ENCODE measurements around the gene CHERP. TPM values are rescaled to one million over a fixed set of nuclear protein-coding genes. Genes with fewer than 3 reads are reported as not detected.
"Not testable (repeated sequence)": the region's sequence is repeated elsewhere in the genome, so short reads cannot be mapped to it uniquely, and the experiment has no call there.

Gene CHERP
- total and polyA plus RNA-seq, 4 experiments from 2014 or later: 5.3 to 73.5 (median 48.7) TPM

DNA sequence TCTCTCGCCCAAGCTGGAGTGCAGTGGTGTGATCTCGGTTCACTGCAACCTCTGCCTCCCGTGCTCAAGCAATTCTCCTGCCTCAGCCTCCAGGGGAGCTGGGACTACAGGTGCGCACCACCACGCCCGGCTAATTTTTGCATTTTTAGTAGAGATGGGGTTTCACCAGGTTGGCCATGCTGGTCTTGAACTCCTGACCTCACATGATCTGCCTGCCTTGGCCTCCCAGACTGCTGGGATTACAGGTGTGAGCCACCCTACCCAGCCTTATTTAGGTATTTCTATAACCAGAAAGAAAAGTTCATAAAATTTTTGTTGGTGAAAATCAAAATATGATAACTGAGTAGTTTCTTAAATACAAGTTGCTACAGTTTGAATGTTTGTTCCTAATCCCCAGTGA lies 1.5 kb upstream of the CHERP start:
- H3K36me3 Mint-ChIP-seq: peaks cover 14% of the 10 kb centered on the region in 2 donors
- H3K4me3 ChIP-seq (ENCODE audit: low read length in 2 of 2); H3K9me3 ChIP-seq (ENCODE audit: control insufficient read depth in 1 of 2, low read length in 2 of 2); H3K27me3 Mint-ChIP-seq; DNase-seq; H3K9me3 Mint-ChIP-seq; H3K36me3 ChIP-seq (ENCODE audit: insufficient read depth, low read length); H3K27me3 ChIP-seq (ENCODE audit: insufficient read depth, low read length): not testable (repeated sequence)
- ChIA-PET POLR2A (ENCODE audit: partially characterized antibody) (interaction anchor here (0.7 to 2.5 kb wide), 7 partner anchors 19 to 117 kb away, joined by 3 to 20 read pairs (median 6); partner anchors contain the start of genes MED26, SMIM7 and TMEM38A), CTCF (ENCODE audit: partially characterized antibody) (interaction anchor here (0.6 to 1.4 kb wide), 3 partner anchors 16 to 228 kb away, joined by 3 to 4 read pairs (median 3); no protein-coding TSS in a partner anchor)
- peak overlapping the region; percentile 19 to 95 (median 91) for H3K27ac Mint-ChIP-seq
- Histone ChIP-seq H3K4me1 (ENCODE audit: insufficient read depth, low read length) (peaks cover 52% of the 10 kb centered on the region), H3K27ac (ENCODE audit: low read depth, low read length) (peak overlapping the region; percentile 77)
- H3K4me3 Mint-ChIP-seq: peak overlapping the region; percentile 89 to 97 (median 92)
- peaks cover 27 to 53% (median 39%) of the 10 kb centered on the region in 4 donors for H3K4me1 Mint-ChIP-seq
- intact Hi-C loops (cut with micrococcal nuclease): loop anchor here (5.0 kb wide), 1 partner anchor 71 kb away; the partner anchor contains the start of gene EPS15L1

DNA sequence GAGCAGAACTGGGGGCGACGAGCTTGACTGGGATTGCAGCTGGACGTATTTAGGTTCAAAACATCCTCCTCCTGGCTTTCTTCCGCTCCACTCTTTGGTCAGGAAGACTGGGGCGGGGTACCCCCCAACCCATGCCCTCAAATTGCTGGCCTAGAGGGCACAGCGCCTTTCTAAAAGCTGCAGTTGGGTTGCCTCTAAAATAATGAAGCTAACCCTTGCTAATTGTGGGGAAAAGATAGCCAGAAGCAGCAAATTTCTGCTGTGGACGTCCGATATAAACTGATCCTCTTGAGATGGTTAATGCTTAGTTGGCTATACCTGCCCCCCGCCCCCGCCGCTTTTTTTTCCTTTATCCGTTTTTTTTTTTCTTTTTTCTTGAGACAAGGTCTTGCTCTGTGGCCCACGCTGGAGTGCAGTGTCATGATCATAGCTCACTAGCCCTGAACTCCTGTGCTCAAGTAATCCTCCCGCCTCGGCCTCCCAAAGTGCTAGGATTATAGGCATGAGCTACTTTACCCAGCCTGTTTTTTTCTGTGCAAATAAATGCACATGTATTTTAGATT lies 754 bp upstream of the CHERP start:
- Histone ChIP-seq H3K36me3 (ENCODE audit: insufficient read depth, low read length) (peaks cover 2% of the 10 kb centered on the region), H3K27ac (ENCODE audit: low read depth, low read length) (peak overlapping the region; percentile 77), H3K9me3 (ENCODE audit: control insufficient read depth in 1 of 2, low read length in 2 of 2) (no peaks in the 10 kb centered on the region), H3K4me3 (ENCODE audit: low read length in 2 of 2) (peak overlapping the region; percentile 91 to 96), H3K4me1 (ENCODE audit: insufficient read depth, low read length) (peaks cover 56% of the 10 kb centered on the region), H3K27me3 (ENCODE audit: insufficient read depth, low read length) (no peaks in the 10 kb centered on the region)
- intact Hi-C loops (cut with micrococcal nuclease): loop anchor here (1.0 to 5.0 kb wide), 7 partner anchors 23 to 117 kb away; partner anchors contain the start of genes C19orf44, CALR3, EPS15L1 and MED26
- DNase-seq: no peak
- POLR2A ChIA-PET (ENCODE audit: partially characterized antibody): interaction anchor here (0.7 to 2.5 kb wide), 17 partner anchors 11 to 219 kb away, joined by 3 to 20 read pairs (median 4); partner anchors contain the start of genes C19orf44, CALR3, MED26 and SMIM7
- Mint-ChIP-seq H3K36me3 (peaks cover 19 to 20% of the 10 kb centered on the region in 2 donors), H3K4me1 (peaks cover 30 to 61% (median 45%) of the 10 kb centered on the region in 4 donors), H3K27me3 (no peaks in the 10 kb centered on the region), H3K27ac (peak overlapping the region; percentile 87 to 95 (median 93)), H3K4me3 (peak overlapping the region; percentile 89 to 97 (median 92)), H3K9me3 (no peaks in the 10 kb centered on the region)
- CTCF ChIA-PET (ENCODE audit: partially characterized antibody): interaction anchor here (0.6 to 1.4 kb wide), 4 partner anchors 15 to 229 kb away, joined by 3 to 4 read pairs (median 3); no protein-coding TSS in a partner anchor

DNA sequence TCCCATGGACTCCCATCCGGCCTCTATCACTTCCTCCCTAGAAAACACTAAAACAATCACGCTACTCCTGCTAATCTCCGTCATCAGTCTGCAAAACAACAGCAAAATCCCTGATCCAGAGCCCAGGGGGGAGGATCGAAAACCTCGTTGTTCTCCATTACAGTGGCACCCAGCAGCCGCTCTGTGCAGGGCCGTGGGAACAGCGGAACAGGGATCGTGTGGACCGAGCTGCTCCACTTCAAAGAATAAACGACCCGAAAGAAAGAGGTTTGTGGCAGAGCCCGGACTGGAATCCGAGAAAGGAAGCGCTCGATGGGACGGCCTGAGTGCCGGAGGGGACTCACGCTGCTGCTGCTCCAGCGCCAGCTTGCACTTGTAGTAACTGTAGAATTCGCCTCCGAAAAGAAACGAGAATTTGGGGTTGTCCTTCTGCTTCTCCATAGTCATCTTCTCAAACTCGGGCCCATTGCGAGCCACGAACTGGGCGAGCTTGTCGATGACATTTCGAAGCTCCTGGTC lies 652 bp downstream of the CHERP start:
- H3K4me3 Mint-ChIP-seq: peak overlapping the region; percentile 84 to 97 (median 88)
- POLR2A ChIA-PET (ENCODE audit: partially characterized antibody): interaction anchor here (0.6 to 2.5 kb wide), 8 partner anchors 14 to 585 kb away, joined by 3 to 20 read pairs (median 4); partner anchors contain the start of genes C19orf44, CALR3, MED26 and SLC35E1
- peaks cover 36 to 71% (median 53%) of the 10 kb centered on the region in 4 donors for H3K4me1 Mint-ChIP-seq

DNA sequence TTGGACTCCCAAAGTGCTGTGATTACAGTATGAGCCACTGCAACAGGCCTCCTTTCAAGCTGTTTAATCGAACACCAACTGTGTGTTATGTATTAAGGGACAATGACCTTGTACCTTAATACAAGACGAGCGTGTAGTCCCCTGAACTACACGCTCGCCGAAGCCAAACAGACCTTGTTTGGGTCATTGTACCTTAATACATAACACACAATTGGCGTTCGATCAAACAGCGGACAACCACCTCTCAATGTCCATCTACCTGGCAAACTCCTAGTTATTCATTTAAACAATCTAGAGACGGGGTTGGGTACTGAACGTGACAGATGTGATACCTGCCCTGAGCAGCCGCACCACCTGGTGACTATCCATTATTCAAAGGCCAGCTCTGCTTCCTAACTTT lies 1.3 kb downstream of the CHERP start:
- intact Hi-C loops (cut with micrococcal nuclease): loop anchor here (5.0 kb wide), 1 partner anchor 69 kb away; the partner anchor contains the start of gene EPS15L1

More for the DNA sequence above, 652 bp downstream of the CHERP start:
- Histone ChIP-seq H3K4me1 (ENCODE audit: insufficient read depth, low read length) (peaks cover 65% of the 10 kb centered on the region), H3K27ac (ENCODE audit: low read depth, low read length) (peak overlapping the region; percentile 77), H3K36me3 (ENCODE audit: insufficient read depth, low read length) (peaks cover 4% of the 10 kb centered on the region), H3K4me3 (ENCODE audit: low read length in 2 of 2) (peak overlapping the region; percentile 86 to 91), H3K9me3 (ENCODE audit: control insufficient read depth in 1 of 2, low read length in 2 of 2) (no peaks in the 10 kb centered on the region), H3K27me3 (ENCODE audit: insufficient read depth, low read length) (no peaks in the 10 kb centered on the region)
- peak overlapping the region; percentile 80 to 96 (median 89) for H3K27ac Mint-ChIP-seq
- no peaks in the 10 kb centered on the region for H3K27me3 Mint-ChIP-seq
- H3K9me3 Mint-ChIP-seq: no peaks in the 10 kb centered on the region
- peaks cover 29 to 31% of the 10 kb centered on the region in 2 donors for H3K36me3 Mint-ChIP-seq
- intact Hi-C loops (cut with micrococcal nuclease): loop anchor here (1.0 to 5.0 kb wide), 7 partner anchors 25 to 119 kb away; partner anchors contain the start of genes C19orf44, CALR3, EPS15L1 and MED26
- DNase-seq: peak in 1 of 5 donors; percentile 23
- CTCF ChIA-PET (ENCODE audit: partially characterized antibody): no interaction called here

DNA sequence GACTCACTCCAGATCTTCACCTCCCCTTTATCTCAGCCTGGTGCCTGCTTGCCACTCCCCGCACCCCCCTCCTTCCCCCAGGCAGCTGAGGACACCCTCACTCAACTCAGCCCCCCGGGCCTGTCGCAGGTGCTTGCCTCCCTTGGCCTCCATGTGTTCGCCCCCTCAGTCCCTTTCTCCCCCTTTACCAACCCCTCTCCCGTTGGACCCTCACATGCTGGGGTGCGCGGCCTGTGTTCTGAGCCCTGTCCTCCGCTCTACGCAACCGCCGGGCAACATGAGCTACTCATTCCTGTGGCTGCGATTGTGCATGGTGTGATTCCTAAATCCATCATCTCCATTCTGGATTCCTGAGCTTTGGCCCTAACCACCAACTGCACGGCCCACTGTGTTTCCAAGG lies 5.1 kb downstream of the CHERP start:
- intact Hi-C loops (cut with micrococcal nuclease): no loop called here
- POLR2A ChIA-PET (ENCODE audit: partially characterized antibody): no interaction called here
- Mint-ChIP-seq H3K4me3 (peak overlapping the region in 1 of 8 donors; percentile 67), H3K9me3 (no peaks in the 10 kb centered on the region), H3K27me3 (no peaks in the 10 kb centered on the region), H3K36me3 (peaks cover 34 to 48% of the 10 kb centered on the region in 2 donors), H3K27ac (peak overlapping the region in 1 of 7 donors; percentile 55), H3K4me1 (peaks cover 20 to 54% (median 33%) of the 10 kb centered on the region in 4 donors)
- peaks cover 30% of the 10 kb centered on the region for H3K36me3 ChIP-seq (ENCODE audit: insufficient read depth, low read length)
- CTCF ChIA-PET (ENCODE audit: partially characterized antibody): no interaction called here
- H3K27ac ChIP-seq (ENCODE audit: low read depth, low read length): no peak overlapping the region
- no peaks in the 10 kb centered on the region for H3K9me3 ChIP-seq (ENCODE audit: control insufficient read depth in 1 of 2, low read length in 2 of 2)
- H3K27me3 ChIP-seq (ENCODE audit: insufficient read depth, low read length): no peaks in the 10 kb centered on the region
- H3K4me1 ChIP-seq (ENCODE audit: insufficient read depth, low read length): peaks cover 40% of the 10 kb centered on the region
- DNase-seq: no peak
- H3K4me3 ChIP-seq (ENCODE audit: low read length in 2 of 2): no peak overlapping the region

More for the DNA sequence above, 1.3 kb downstream of the CHERP start:
- no peak for DNase-seq
- ChIA-PET CTCF (ENCODE audit: partially characterized antibody) (interaction anchor here (1.1 kb wide), 1 partner anchor 44 kb away, joined by 3 read pairs; the partner anchor contains the start of gene C19orf44), POLR2A (ENCODE audit: partially characterized antibody) (interaction anchor here (1.0 to 2.4 kb wide), 6 partner anchors 13 to 87 kb away, joined by 3 to 12 read pairs (median 4); partner anchors contain the start of genes C19orf44, CALR3, MED26 and SLC35E1)
- Histone ChIP-seq H3K4me1 (ENCODE audit: insufficient read depth, low read length) (peaks cover 65% of the 10 kb centered on the region), H3K4me3 (ENCODE audit: low read length in 2 of 2) (peak overlapping the region; percentile 86 to 91), H3K27me3 (ENCODE audit: insufficient read depth, low read length) (no peaks in the 10 kb centered on the region), H3K27ac (ENCODE audit: low read depth, low read length) (peak overlapping the region; percentile 77), H3K36me3 (ENCODE audit: insufficient read depth, low read length) (peaks cover 4% of the 10 kb centered on the region), H3K9me3 (ENCODE audit: control insufficient read depth in 1 of 2, low read length in 2 of 2) (no peaks in the 10 kb centered on the region)
- Mint-ChIP-seq H3K27ac (peak overlapping the region; percentile 31 to 96 (median 89)), H3K4me1 (peaks cover 36 to 74% (median 53%) of the 10 kb centered on the region in 4 donors), H3K9me3 (no peaks in the 10 kb centered on the region), H3K4me3 (peak overlapping the region; percentile 84 to 97 (median 88)), H3K27me3 (no peaks in the 10 kb centered on the region), H3K36me3 (peaks cover 30 to 38% of the 10 kb centered on the region in 2 donors)

DNA sequence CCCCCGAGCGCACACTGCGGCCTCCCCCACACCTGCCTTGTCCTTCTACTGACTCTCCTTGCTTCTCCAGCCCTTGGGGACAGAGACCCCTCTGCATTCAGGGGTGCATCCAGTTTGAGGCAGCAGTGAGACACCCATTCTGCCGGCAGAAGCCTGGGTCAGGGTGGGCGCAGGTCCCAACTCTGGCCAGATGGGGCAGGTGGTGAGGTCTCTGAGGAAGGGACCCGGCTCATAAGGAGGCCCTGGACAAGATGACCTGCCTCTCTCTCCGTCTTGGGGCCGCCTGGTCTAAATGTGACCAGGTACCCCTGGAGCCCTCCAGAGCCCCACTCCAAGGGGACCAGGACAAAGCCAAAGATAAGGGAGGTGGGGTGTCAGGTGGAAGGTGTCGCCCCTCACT lies 6.1 kb downstream of the CHERP start:
- H3K4me1 Mint-ChIP-seq: peaks cover 16 to 47% (median 29%) of the 10 kb centered on the region in 4 donors
- no peaks in the 10 kb centered on the region for H3K9me3 Mint-ChIP-seq
- DNase-seq: no peak
- peaks cover 40% of the 10 kb centered on the region for H3K36me3 ChIP-seq (ENCODE audit: insufficient read depth, low read length)
- peaks cover 35% of the 10 kb centered on the region for H3K4me1 ChIP-seq (ENCODE audit: insufficient read depth, low read length)
- H3K4me3 Mint-ChIP-seq: peak overlapping the region in 1 of 8 donors; percentile 52
- no peak overlapping the region for H3K27ac Mint-ChIP-seq
- ChIA-PET CTCF (ENCODE audit: partially characterized antibody) (no interaction called here), POLR2A (ENCODE audit: partially characterized antibody) (no interaction called here)
- intact Hi-C loops (cut with micrococcal nuclease): no loop called here
- H3K4me3 ChIP-seq (ENCODE audit: low read length in 2 of 2): no peak overlapping the region
- H3K36me3 Mint-ChIP-seq: peaks cover 38 to 52% of the 10 kb centered on the region in 2 donors
- no peak overlapping the region for H3K27ac ChIP-seq (ENCODE audit: low read depth, low read length)
- no peaks in the 10 kb centered on the region for H3K27me3 ChIP-seq (ENCODE audit: insufficient read depth, low read length)
- H3K9me3 ChIP-seq (ENCODE audit: control insufficient read depth in 1 of 2, low read length in 2 of 2): no peaks in the 10 kb centered on the region
- no peaks in the 10 kb centered on the region for H3K27me3 Mint-ChIP-seq

DNA sequence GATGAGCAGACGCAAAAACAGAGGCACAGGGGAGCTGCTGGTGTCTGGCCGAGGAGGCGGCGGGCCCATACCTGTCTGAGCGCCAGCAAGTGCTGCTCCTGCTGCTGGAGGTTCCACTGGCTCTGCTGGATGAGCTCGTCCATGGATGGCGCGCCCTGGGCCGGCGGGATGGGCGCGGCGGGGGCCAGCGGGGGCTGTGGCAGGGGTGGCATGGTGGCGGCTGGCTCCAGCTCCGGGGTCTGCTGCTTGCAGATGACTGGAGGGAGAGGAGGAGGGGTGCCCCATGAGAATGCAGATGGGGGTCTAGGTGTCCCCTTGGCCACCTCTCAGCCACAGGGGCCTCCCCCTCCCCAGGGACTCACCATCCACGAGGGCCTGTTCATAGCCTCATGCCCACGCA lies 6.9 kb downstream of the CHERP start:
- H3K9me3 ChIP-seq (ENCODE audit: control insufficient read depth in 1 of 2, low read length in 2 of 2): no peaks in the 10 kb centered on the region
- peaks cover 38 to 55% of the 10 kb centered on the region in 2 donors for H3K36me3 Mint-ChIP-seq
- intact Hi-C loops (cut with micrococcal nuclease): no loop called here
- ChIA-PET CTCF (ENCODE audit: partially characterized antibody) (no interaction called here), POLR2A (ENCODE audit: partially characterized antibody) (no interaction called here)
- H3K4me3 Mint-ChIP-seq: no peak overlapping the region
- no peak overlapping the region for H3K27ac ChIP-seq (ENCODE audit: low read depth, low read length)
- no peak overlapping the region for H3K27ac Mint-ChIP-seq
- peaks cover 27% of the 10 kb centered on the region for H3K4me1 ChIP-seq (ENCODE audit: insufficient read depth, low read length)
- H3K36me3 ChIP-seq (ENCODE audit: insufficient read depth, low read length): peaks cover 46% of the 10 kb centered on the region
- no peak for DNase-seq
- H3K9me3 Mint-ChIP-seq: no peaks in the 10 kb centered on the region
- H3K27me3 Mint-ChIP-seq: no peaks in the 10 kb centered on the region
- no peak overlapping the region for H3K4me3 ChIP-seq (ENCODE audit: low read length in 2 of 2)
- H3K27me3 ChIP-seq (ENCODE audit: insufficient read depth, low read length): no peaks in the 10 kb centered on the region
- H3K4me1 Mint-ChIP-seq: peaks cover 14 to 40% (median 25%) of the 10 kb centered on the region in 4 donors
